Kidney glomerular epithelial cell (primary cell): ENCODE measurements around the gene FIG4.
"Not testable (repeated sequence)": the region's sequence is repeated elsewhere in the genome, so short reads cannot be mapped to it uniquely, and the experiment has no call there.

Source experiments
- DNase-seq: peaks from one replicate; lab custom pipeline; 2025; lab: John Stamatoyannopoulos, UW

The FIG4 gene

DNA sequence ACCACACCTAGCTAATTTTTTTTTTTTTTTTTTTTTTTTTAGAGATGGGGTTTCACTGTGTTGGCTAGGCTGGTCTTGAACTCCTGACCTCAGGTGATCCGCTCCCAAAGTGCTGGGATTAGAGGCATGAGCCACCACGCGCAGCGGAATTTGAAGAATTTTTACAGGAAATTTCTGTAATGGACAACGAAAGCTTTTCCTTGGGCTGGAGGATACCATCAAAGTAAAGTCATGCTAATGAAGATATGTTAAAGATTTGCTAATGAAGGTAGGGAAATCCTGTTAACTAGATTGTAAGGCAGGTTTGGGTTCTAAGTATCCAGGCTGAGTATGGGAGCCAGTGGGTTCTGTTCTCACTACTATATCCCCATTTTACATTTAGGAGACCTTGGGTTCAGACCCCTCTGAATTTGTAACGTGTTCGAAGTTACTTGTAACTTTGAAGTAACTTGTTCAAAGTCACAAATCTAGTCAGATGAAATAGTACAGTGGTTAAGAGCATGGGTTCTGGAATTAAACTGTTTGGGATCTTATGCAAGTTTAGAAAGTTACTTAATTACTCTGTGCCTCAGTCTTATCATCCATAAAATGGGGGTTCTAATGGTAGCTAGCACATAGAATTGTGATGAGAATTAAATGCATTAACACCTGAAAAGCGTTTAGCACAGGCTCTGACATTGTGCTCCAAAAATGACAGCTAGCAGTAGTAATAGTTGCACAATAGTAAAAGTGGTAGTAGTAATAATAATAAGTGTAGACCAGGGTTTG lies 163.6 kb downstream of the FIG4 start:
- DNase-seq, result no peak

DNA sequence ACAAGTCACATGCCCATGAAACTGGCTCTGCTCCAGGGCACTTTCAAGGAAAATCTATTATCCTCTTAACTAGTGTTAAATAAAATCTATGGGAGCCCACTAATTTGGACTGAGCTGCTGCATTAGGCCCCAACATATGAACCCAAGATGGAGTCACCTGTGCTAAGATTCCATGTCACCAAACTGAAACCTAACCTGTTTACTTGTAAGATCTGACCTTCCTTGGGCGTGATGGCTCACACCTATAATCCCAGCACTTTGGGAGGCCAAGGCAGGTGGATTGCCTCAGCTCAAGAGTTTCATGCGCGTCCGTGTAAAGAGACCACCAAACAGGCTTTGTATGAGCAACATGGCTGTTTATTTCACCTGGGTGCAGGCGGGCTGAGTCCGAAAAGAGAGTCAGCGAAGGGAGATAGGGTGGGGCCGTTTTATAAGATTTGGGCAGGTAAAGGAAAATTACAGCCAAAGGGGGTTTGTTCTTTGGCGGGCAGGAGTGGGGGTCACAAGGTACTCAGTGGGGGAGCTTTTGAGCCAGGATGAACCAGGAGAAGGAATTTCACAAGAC lies 164.5 kb downstream of the FIG4 start:
- DNase-seq, result not testable (repeated sequence)

DNA sequence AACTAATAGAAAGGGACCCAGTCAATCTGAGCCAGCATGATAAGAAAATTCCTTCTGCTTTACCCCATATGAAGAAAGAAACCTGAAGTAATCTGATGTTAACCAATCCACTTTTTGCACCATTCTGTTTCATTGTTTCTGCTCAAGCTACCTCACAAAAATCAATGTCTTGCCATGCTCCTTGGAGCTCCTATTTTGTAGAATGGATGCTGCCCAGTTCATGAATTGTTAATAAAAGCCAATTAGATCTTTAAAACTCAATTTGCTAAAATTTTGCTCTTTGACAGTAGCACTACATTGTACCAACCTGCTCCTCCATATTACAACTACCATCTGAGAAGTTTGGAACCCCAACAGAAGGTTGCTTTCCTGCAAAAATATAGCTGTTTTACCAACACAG lies 170.8 kb downstream of the FIG4 start:
- no peak for DNase-seq

DNA sequence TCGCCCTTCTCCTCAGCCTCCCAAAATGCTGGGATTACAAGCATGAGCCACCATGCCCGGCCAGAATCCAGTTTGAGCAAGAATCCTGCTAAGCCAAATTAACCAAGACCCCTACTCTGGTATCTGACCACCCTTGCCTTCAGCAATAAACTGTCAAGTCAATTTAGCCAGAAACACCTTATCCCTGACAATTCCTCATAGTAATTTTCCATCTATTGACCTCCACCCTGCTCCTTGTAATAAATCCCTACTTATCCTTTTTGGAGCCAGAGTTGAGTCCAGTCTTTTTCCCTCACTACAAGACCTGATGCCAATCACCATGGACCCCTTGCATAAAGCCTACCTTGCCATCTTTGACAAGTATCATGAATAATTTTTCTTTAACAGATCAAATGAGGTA lies 173.0 kb downstream of the FIG4 start:
- DNase-seq, result no peak

DNA sequence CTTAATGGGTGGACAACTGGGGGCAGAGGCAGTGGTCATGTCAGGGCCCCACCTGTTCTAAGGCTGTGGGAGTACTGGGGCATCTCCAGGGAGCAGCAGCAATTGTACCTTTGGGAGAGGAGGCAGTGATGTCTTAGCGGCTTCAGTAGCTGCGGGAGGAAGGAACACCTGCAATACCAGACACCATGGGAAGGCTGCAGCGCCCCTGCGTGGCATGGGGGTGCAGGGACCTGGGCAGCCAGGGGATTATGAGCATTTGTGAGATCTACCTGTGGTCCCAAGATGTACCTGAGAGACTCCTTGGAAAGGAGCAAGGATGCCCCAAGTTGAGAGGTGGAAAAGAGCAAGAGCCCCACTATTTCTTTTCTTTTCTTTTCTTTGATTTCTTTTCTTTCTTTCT lies 174.9 kb downstream of the FIG4 start:
- no peak for DNase-seq

DNA sequence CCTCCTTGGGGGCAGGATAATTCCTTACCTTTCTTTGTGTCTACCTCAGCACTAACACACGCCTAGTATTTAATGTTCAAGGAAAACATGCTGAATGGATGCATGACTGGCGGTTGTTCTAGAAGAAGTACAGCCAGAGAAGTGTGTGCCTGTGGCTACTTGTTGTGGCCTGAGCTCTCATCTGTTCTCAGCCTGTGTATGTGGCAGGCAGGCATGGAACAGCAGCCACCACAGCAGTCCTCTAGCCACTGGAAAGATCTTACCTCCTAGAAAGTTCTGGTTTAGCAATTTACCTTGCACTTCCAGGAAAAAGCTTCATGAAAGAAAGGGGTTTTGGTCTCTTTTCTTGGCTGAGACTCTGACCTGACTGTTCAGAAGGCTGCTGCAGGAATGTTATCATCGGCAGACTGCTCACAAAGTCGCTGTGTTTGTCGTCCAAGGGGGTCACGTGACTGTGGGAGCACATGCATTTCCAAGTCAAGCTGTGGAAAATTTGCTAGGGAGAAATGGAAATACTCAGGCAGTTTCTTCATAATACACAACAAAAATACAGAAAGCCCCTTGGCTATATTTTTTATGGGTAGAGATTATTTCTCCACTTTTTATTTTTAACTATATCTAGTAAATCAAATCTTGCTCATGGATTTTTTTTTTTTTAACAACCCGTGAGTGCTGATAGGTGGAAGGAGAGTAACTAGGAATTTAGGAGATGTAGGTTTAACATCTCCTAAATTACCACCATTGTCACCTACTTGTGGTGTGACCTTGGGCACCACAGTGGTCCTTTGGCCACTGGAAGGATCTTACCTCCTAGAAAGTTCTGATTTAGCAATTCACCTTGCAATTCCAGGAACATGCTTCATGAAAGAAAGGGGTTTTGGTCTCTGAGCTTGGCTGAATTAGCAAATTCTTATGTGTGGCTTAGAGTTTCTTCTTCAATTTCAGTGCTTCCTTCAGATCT lies 176.2 kb downstream of the FIG4 start:
- DNase-seq, result no peak

DNA sequence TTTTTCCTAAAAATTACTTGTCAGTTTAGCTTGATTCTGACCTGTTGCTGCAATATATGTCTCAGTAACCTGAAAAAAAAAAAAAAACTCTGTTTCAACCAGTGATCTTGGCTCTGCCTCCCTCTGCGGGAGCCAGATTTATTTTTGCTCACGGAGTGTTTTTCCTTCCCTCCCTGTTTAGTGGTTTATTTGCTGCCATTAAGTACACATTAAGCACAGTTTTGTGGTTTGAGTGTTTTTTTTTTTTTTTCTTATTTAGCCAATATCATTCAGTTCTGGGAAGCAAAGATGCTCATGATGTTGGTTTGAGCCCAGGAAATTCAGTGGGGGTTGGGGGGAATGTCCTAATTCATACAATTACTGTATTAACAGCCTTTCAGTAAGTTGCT lies 176.9 kb downstream of the FIG4 start:
- DNase-seq, result peak; percentile 37

DNA sequence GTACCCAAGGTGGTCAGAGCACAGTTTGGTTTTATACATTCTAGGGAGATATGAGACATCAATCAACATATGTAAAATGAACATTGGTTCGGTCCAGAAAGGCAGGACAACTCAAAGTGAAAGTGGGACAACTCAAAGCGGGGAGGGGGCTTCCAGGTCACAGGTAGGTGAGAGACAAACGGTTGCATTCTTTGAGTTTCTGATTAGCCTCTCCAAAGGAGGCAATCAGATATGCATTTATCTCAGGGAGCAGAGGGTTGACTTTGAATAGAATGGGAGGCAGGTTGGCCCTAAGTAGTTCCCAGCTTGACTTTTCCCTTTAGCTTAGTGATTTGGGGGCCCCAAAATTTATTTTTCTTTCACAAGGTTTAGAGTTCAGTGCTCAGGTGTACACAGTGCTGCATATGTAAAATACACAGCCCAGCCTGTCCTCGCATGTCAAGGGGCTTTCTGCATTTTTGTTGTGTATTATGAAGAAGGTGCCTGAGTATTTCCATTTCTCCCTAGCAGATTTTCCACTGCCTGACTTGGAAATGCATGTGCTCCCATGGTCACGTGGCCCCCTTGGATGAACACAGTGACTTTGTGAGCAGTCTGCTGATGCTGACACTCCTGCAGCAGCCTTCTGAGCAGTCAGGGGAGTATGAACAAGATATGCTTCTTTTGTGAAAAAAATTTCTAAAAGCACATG lies 178.4 kb downstream of the FIG4 start:
- not testable (repeated sequence) for DNase-seq

DNA sequence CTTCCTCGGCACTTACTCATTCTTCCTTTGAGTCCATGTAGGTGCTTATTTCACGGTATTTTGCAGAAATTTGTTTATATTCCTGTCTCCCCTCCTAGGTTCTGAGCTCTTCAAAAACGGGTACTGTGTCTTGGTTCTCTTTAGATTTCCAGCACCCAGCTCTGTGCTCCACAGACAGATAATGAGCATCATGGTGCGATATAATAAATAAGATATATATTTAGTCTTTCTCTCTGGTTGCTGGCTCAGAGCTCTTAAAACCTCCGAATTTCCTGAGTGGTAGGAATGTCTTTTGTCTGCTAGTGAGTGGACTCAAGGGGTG lies 179.0 kb downstream of the FIG4 start:
- DNase-seq, result no peak

DNA sequence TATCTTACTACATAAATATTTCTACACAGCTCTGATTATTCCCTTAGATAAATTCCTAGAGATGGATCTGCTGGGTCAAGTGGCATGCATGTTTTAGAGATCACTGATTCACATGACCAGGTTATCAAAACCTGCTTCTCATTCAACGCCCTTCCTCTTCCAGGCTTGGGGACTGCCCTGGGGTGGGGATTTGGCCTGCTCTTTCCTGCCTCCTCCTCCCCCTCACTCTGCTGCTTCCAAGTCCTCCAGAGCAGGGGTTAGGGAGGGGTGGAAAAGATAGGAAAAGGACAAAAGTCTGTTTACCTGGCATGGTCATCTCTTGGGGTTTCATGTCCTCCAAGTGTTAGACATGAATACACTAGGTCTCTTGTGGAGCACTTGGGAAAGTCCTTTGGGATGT lies 181.5 kb downstream of the FIG4 start:
- DNase-seq, result no peak

DNA sequence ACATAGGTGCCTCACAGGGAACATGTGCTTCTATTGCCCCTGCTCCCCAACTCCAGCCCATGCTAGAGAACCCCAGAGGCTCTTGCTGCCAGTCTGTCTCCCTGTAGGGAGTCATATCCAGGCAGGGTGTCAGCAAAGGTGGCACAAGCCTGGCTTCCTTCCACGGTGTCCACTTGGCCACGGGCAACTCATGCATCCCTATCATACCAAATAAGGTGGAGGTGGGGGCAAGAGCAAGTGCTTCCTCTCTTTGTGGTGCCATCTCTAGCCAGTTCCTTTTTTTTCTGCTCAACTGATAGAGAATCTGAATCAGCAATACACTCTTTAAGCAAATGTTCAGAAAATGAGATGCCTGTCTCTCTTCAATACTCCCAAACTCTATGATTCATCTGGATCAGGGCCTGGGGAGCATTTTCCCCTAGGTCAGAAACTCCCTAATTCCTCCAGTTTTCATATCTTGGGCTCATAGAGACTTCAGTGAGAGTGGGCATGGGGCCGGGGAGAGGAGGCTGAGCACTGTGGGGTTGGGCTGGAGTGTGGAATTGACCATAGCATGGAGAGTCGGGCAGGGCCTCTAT lies 182.0 kb downstream of the FIG4 start:
- no peak for DNase-seq

DNA sequence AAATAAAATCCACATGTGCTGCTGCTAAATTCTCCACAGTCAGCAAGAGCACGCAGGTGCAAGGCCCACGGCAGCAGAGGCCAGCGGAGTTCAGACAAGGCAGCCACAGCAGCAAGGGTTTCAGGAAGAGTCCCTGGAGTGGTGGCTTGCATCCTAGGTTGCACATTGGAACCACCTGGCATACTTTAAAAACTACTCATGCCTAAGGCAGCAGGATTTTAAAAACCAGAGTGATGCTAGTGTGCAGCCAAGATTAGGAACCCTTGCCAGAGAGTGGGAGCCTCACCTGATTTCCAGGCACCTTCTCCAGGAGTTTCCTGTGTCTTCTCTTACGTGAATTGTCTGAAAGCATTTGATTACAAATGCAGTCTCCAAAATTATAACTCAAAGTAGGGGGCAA lies 183.0 kb downstream of the FIG4 start:
- DNase-seq, result no peak

DNA sequence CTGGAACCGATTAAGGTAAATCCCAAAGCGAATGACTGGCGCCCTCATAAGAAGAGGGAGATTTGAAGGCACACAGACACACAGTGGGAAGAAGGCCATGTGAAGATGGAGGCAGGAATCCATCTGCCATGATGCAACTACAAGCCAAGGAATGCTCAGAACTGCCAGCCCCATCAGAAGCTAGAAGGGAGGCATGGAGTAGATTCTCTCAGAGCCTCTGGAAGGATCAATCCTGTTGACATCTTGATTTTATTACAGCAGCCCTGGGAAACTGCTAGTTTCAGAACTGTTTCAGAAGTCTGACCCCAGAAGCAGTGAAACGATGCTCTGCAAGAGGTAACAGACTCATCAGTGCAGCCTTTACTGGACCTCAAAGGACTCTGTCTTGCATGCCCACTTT lies 183.5 kb downstream of the FIG4 start:
- DNase-seq, result no peak
